Stimulated activated CD8-positive, alpha-beta memory T cell treated with anti-CD3 and anti-CD28 coated beads, Interleukin-4, amount 100 ng/mL, for 1 hour (primary cell): ENCODE results near the gene ATRNL1.

Experiments used
- DNase-seq, 2 donors: peaks; one replicate each; pipeline ENCODE4 v3.0.0-alpha.2; 2020; ENCODE audit warnings: low read depth in 2 of 2, low spot score in 1 of 2

ATRNL1 gene

GRCh38 chr10:115882021-115882420, 788.9 kb downstream of the ATRNL1 start:
- no peak for DNase-seq

GRCh38 chr10:115883372-115883771, 790.2 kb downstream of the ATRNL1 start:
- no peak for DNase-seq

DNA sequence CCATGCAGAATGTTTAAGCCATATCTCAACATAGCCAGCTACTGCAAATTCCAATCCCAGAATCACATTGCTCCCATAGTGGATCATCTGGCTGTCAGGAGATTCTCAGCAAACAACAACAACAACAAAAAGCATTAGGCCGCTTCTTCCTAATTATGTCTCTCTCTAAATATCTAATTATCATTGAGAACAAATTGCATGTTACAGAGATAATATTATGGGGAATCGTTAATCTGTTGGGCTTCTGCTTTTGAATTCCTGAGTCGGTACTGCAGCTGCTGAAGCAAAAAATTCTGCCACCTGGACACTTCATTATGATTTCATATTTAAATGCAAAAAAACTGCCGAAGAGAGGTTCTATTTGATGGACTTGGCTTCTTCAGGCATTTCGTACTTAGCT, 791.2 kb downstream of the ATRNL1 start:
- DNase-seq = no peak

DNA sequence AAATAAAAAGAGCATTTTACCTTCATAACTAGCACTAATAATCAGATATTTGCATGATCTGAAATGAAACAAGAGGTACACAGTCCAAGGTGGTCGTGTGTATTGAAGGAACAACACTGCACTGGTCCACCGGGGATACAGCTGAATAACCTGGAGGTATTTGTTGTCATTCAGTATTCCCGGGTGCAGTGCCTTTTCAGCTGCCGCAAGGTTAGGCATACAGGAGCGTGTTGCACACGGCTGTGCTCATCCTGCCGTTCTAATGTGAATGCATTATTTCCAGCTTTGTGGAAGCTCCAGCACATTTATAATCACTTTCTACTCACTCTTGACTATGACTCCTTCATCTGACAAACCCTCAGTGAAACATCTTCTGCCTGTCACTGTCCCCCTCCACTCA, 802.0 kb downstream of the ATRNL1 start:
- DNase-seq = no peak

GRCh38 chr10:115898242-115898641, 805.1 kb downstream of the ATRNL1 start:
- no peak for DNase-seq

DNA sequence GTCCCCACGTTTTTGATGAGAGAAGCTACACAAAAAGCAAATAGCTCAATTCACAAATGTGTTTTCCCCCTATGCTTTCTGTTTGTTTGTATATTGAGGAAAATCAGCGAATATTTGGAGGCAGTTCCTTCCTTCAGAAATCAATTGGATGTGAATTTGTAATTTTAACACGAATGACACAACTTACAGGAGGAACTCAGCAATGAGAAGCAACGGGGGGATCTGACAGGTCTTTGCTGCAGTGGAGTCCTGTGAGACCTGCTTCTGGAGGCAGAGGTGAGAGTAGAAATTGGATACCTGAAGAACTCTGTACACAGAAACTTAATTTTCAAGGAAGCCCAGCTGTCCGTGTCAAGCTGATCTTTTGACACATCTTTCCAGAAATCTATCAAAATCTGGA, 809.4 kb downstream of the ATRNL1 start:
- no peak for DNase-seq

DNA sequence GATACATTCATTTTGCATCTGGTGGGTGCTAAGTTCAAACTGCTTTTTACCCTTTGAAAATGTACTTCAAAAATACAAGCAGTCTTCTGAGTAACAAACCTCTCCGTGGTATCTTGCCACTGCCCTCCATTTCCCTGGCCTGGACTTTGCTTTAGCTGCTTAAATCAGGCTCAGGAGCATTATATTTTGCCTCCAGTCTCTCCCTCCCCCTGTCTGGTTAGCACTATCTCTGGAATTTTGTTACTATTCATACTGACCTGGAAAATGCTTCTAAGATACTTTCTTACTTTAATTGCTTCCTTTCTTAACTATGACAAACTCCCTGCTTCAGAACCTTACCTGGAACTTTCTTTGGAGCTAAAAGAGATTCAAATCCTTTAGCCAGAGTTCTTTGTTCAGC, 810.0 kb downstream of the ATRNL1 start:
- no peak for DNase-seq

DNA sequence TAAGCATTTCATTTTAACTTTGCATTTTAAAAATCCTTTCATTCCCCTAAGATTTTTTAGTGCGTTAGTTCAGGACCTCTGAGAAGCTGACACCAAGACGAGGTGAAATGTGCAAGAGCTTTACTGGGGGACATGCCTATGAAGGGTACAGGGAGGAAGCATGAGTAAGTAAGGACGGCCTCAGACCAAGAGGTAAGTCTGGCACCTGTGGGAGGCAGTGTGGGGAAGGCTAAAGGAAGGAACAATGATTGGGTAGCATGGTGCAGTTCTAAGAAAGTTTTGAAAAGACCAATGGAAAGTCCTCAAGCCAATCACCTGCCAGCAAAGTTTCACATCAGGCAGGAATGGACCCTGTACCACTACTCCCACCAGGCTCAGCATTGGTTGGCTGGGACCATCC, 810.7 kb downstream of the ATRNL1 start:
- no peak for DNase-seq

DNA sequence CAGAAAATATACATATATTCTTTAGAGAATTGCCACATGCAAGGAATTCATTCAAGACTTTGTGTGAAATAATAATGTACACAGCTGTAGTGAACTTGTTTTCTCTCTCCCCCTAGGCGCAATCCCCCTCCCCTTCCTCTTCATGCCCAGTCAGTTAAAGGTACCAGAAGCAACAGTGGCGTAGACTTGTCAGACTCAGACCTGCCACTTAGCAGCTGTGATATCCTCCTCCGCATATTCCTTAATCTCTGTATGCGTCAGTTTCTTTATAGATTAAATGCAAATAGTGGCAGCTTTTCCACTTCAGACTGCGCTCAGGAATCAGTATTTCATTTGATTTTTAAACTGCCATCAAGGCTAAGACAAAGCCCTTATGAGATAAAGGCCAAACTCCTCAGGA, 815.9 kb downstream of the ATRNL1 start:
- no peak for DNase-seq

- DNase-seq = no peak
These were observed 817.0 kb downstream of the ATRNL1 start for GRCh38 chr10:115909962-115910731.

DNA sequence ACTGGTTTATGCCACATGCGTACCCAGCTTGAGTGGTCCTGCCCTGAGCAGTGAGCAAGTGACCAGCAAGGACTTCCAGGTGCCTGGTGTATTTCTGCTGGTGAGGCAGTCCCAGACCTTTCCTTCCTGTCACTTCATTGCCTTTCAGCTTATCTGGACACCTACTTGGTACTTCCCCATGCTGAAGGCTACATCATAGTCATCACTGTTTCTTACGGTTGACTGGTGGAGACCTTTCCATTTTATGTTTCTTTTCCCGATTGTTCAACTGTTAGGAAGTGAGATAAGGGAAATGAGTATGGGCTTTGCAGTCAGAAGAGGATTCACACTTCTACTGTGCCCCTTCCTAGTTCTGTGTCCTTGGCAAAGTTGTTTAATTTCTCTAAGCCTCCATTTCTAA, 821.3 kb downstream of the ATRNL1 start:
- no peak for DNase-seq

DNA sequence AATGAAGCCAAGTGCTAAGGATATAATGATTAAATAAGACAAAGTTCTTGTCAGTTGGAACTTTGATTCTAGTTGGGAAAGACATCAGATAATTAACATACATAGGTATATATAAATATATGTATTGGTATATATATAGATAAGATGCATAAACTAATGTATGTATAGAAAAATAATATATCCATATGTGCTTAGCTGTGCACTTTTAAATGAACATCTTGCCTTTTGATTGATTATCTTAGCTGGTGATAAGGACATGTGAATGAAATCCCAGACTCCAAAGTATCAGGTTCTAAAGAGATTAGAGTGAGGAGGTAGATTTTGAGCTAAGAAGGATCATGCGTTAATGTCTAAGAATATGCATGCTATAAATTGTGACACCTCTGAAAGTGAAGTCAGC, 822.3 kb downstream of the ATRNL1 start:
- DNase-seq = no peak

DNA sequence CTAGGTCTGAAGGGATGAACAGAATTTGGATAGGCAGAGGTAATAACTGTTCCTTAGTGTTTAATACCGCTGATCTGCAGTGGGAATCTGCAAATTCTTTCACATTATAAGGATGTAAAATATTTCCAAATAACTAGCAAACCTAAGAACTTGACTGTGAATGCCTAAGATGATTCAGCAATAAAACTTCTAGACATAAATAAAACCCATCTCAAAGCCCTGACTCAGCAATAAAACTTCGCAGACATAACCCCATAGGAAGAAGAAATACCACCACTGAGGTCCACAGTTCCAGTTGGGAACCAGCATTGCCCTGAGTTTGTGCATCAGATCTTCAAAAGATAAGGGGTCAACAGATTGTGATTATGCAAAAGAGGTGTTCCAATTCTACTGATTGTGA, 825.6 kb downstream of the ATRNL1 start:
- DNase-seq = no peak

DNA sequence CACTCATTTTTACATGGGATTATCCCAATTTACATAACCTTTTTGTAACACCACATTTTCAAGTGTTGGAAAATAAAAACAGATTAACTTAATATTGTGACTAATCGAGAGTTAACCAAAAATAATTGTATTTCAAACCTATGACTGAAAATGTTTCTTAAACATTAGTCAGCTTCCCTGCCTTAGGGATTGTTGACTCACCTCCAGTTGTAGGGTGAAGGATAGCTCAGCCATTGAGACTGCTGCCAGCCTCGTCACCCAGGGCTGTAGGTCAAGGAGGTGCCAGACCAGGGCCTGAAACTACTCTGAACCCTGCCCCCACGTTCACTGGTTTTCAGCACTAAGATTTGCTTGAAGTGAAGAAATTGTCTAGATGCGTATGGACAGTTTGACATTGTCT, 828.6 kb downstream of the ATRNL1 start:
- no peak for DNase-seq

- DNase-seq = no peak
These were observed 838.1 kb downstream of the ATRNL1 start for GRCh38 chr10:115931309-115931708.

GRCh38 chr10:115932099-115932498, 838.9 kb downstream of the ATRNL1 start:
- DNase-seq = no peak

DNA sequence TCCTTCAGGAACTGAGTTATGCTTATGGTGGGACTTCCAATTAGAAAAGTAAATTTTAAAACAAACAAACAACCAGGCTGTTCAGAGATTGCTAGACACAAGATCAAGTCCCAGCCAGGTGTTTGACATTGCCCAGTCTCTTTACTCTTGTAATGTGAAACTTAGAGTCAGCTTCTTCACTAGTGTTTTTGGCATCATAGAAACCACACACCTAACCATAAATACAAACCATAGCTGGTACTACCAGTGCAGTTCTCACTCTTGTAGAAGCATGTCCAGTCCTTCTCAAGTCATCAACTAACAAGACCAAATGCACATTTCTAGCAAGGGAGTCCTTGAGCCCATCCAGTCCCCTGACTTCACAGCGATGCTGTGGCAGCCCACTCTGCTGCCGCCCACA, 839.9 kb downstream of the ATRNL1 start:
- no peak for DNase-seq

GRCh38 chr10:115935731-115936130, 842.6 kb downstream of the ATRNL1 start:
- no peak for DNase-seq

DNA sequence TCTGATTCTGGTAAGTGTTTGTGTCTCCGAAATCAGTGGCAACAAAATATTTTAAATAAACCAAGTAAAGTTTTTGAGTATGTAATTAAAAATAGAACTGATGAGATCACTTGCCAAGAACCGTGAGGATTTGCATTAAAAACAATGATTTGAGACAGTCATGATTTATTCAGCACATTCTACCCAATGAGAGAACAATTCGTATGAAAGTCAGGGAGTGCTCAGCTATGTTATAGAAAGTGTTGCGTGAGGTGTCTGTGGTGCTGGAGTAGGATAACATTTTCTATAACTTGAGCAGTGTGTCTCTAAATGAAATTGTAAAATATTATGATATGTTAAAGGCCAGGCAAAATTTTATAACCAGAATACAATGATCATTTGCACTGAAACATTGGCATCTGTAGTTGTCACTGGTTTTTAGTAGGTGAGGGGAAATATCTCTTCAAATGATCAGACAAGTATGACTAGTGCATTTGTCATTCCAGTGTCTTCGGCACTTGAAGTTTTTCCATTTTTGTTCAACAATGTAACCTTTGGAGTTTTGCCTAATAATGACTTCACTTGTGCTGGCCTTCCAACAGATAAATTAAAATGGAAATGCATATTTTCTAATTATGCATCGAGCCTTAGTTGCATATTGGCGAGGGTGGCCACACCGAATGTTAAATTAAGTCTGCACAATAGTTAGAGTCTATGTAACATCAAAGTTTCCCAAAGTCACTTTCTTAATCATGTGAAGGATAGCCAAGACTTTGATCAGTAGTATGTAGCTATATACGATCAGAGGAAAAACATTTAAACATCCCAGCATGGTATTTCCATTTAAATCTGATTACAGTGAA, 844.0 kb downstream of the ATRNL1 start:
- DNase-seq = no peak

- DNase-seq = no peak
These were observed 844.5 kb downstream of the ATRNL1 start for GRCh38 chr10:115937768-115938056.

GRCh38 chr10:115939101-115939854, 846.1 kb downstream of the ATRNL1 start:
- DNase-seq = no peak

DNA sequence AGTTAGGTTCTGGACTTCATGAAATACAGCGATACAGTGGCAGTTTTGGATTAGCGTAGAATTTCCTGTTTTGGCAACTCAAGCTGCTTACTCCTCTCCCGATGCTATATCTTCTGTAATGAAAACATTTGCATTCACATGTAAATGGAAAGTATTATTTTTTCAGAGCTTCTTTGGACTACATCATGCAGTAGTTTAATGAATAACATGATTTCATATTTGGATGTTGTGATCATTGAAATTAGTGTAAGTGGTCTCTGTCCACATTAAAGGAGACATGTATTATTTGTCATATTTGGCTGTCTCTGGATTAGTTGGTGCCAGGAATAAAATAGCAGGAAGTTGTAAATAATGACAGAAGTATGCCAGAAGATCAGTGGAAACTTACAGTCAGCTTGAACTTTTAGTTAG, 848.2 kb downstream of the ATRNL1 start:
- DNase-seq = no peak
